Keratinocyte (primary cell): Measurements from ENCODE around the gene FMNL3. TPM values are rescaled to one million over a fixed set of nuclear protein-coding genes. Genes with fewer than 3 reads are reported as not detected.

ENCODE experiments used
- DNase-seq: peaks from one replicate; pipeline ENCODE4 v3.0.0-alpha.2; 2011; ENCODE audit warnings: low read depth, missing footprints, low spot score
- FAIRE-seq: peaks from 2 replicates; lab custom pipeline; 2011; peaks lifted over from hg19 to GRCh38; lab: Jason Lieb, UNC
- H2AFZ ChIP-seq: 2 replicates; pipeline ENCODE4 v1.6.0; 2012; ENCODE audit warnings: low read length, control low read depth, inconsistent platforms; ENCODE audit not compliant: control insufficient read depth
- H3K27ac ChIP-seq: 2 replicates; pipeline ENCODE4 v1.5.1; 2011; ENCODE audit warnings: low read length; ENCODE audit not compliant: control insufficient read depth, insufficient read depth
- H3K27me3 ChIP-seq: 3 replicates; pipeline ENCODE4 v1.6.0; 2011; ENCODE audit warnings: low read length; ENCODE audit not compliant: control insufficient read depth, insufficient read depth; ENCODE audit errors: extremely low read depth
- H3K36me3 ChIP-seq, 2 experiments: 2 replicates in 1 of 2; 3 replicates in 1 of 2; pipeline ENCODE4 v1.5.1; 2011; ENCODE audit warnings: low read length in 2 of 2, mild to moderate bottlenecking in 1 of 2; ENCODE audit not compliant: control insufficient read depth in 2 of 2, insufficient read depth in 2 of 2; ENCODE audit errors: extremely low read depth in 1 of 2
- H3K4me1 ChIP-seq: 3 replicates; pipeline ENCODE4 v1.5.1; 2011; ENCODE audit warnings: low read length; ENCODE audit not compliant: control insufficient read depth, insufficient read depth; ENCODE audit errors: extremely low read depth
- H3K4me2 ChIP-seq: 3 replicates; pipeline ENCODE4 v1.6.0; 2011; ENCODE audit warnings: low read depth, low read length; ENCODE audit not compliant: control insufficient read depth, insufficient read depth; ENCODE audit errors: extremely low read depth
- H3K4me3 ChIP-seq, 3 experiments: fragments of 200-600 bp in 1 of 3; sonication (generic) in 1 of 3; 2 replicates in 2 of 3; 3 replicates in 1 of 3; pipeline ENCODE4 v1.5.1; 2011 to 2016; ENCODE audit warnings: low read length in 3 of 3, mild to moderate bottlenecking in 3 of 3, control low read depth in 2 of 3, inconsistent platforms in 1 of 3, low read depth in 1 of 3, mixed read lengths in 1 of 3, mixed run types in 1 of 3, moderate library complexity in 1 of 3; ENCODE audit not compliant: control insufficient read depth in 2 of 3, insufficient read depth in 2 of 3; ENCODE audit errors: extremely low read depth in 1 of 3
- H3K79me2 ChIP-seq: 2 replicates; pipeline ENCODE4 v1.6.0; 2012; ENCODE audit warnings: low read length; ENCODE audit not compliant: control insufficient read depth, insufficient read depth
- H3K9ac ChIP-seq: 3 replicates; pipeline ENCODE4 v1.6.0; 2011; ENCODE audit warnings: low read length; ENCODE audit not compliant: control insufficient read depth, insufficient read depth; ENCODE audit errors: extremely low read depth
- H3K9me1 ChIP-seq: 3 replicates; pipeline ENCODE4 v1.6.0; 2011; ENCODE audit warnings: low read length; ENCODE audit not compliant: control insufficient read depth, insufficient read depth; ENCODE audit errors: extremely low read depth
- H3K9me3 ChIP-seq: 2 replicates; pipeline ENCODE4 v1.5.1; 2012; ENCODE audit warnings: low read depth, low read length; ENCODE audit not compliant: control insufficient read depth
- H4K20me1 ChIP-seq: 3 replicates; pipeline ENCODE4 v1.6.0; 2011; ENCODE audit warnings: low read length; ENCODE audit not compliant: control insufficient read depth, insufficient read depth; ENCODE audit errors: extremely low read depth
- EZH2 ChIP-seq: IDR thresholded peaks from one replicate; pipeline ENCODE4 v1.6.1; 2012; ENCODE audit warnings: inconsistent platforms, mild to moderate bottlenecking, low read length, moderate library complexity
- dilution Hi-C: fragments of 300-500 bp; cut with MboI; formaldehyde crosslinking; loops from one replicate; pipeline ENCODE4 v1.7.0; 2020; ENCODE audit warnings: low sequenced_read_pairs; ENCODE audit not compliant: extremely low pct_ligation_motif_present
- polyA plus RNA-seq, 5 experiments: library from polyadenylated mRNA; depleted of rRNA in 3 of 5; stranded (reverse) in 3 of 5; stranded (forward) in 1 of 5; unstranded in 1 of 5; fragments of >200 nt; gene quantifications; 1 replicate in 1 of 5; 2 replicates in 3 of 5; 3 replicates in 1 of 5; pipeline versions ENCODE4 v1.2.1 to v1.2.3, GENCODE V29; 2011 to 2012; ENCODE audit warnings: missing spikeins in 2 of 5, low read depth in 1 of 5, low replicate concordance in 1 of 5
- TF ChIP-seq, protein P1 (sequence below), 3 experiments: IDR thresholded peaks in 1 of 3; conservative IDR thresholded peaks in 1 of 3; optimal IDR thresholded peaks in 1 of 3; 2 replicates in 2 of 3; 3 replicates in 1 of 3; pipeline versions ENCODE3 to v1.5.1; 2011; ENCODE audit warnings: low read length in 3 of 3, mild to moderate bottlenecking in 3 of 3, moderate library complexity in 2 of 3, control low read depth in 1 of 3, inconsistent platforms in 1 of 3; ENCODE audit not compliant: insufficient read depth in 2 of 3; ENCODE audit errors: extremely low read depth in 1 of 3

Gene FMNL3
- polyA plus RNA-seq, 1 donor (not counting 4 experiments of a cell fraction or from before 2014, with no cell fraction given), result 1.1 TPM

DNA sequence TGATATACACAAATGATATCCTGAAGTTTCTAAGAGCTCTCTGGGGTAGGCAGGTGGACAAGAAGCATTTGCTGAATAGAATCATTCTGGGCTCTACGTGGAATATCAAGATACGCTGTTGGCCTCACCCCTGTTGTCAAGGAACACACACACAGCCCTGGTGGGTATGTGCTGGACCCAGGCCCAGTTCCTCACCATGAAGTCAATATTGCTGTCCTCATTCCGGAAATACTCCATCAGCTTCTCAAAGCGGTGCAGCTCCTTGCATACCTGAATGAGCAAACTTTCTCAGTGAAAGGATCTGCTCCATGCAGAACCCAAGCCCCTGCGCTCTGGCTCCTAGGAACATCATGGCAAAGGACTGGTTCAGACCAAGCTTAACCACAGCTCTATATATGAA lies 52.5 kb downstream of the FMNL3 start:
- H3K9me3 ChIP-seq, result no peaks in the 10 kb centered on the region

DNA sequence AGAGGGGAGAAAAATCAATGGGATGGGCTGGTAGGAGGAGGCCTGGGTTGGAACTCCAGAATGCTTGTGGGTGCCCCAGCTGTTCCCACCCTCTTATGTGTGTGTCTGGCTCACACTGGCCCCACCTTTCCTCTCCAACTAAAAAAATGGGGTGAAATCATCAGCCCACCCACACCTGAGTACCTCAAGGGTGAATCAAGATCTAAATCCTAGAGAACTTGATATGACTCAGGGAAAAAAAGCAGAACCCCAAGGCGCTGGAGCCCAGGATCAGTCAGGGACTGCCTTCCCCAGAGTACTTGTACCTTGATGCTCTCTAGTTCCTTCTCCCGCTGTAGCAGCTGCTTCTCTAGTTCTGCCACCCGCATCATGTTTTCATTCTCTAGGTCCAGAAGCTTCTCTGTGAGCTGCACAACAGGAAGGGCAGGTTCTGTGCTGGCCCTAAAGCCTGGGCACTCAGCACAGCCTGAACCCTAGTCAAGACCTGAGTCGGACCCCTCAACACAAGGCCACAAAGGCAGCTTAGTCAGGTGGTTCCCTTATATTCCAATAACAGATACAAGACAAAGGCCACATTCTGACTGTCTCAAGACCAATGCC lies 54.2 kb downstream of the FMNL3 start:
- no peak for FAIRE-seq
- dilution Hi-C loops, result no loop called here
- Histone ChIP-seq H3K27ac (no peak overlapping the region), H3K9ac (no peak overlapping the region), H3K27me3 (no peaks in the 10 kb centered on the region), H3K4me2 (no peak overlapping the region), H2AFZ (no peak overlapping the region), H3K4me1 (no peaks in the 10 kb centered on the region), H3K36me3 (no peaks in the 10 kb centered on the region), H4K20me1 (no peaks in the 10 kb centered on the region), H3K79me2 (no peaks in the 10 kb centered on the region), H3K9me1 (no peaks in the 10 kb centered on the region), H3K4me3 (no peak overlapping the region), H3K9me3 (no peaks in the 10 kb centered on the region)
- TF ChIP-seq, protein P1, sequence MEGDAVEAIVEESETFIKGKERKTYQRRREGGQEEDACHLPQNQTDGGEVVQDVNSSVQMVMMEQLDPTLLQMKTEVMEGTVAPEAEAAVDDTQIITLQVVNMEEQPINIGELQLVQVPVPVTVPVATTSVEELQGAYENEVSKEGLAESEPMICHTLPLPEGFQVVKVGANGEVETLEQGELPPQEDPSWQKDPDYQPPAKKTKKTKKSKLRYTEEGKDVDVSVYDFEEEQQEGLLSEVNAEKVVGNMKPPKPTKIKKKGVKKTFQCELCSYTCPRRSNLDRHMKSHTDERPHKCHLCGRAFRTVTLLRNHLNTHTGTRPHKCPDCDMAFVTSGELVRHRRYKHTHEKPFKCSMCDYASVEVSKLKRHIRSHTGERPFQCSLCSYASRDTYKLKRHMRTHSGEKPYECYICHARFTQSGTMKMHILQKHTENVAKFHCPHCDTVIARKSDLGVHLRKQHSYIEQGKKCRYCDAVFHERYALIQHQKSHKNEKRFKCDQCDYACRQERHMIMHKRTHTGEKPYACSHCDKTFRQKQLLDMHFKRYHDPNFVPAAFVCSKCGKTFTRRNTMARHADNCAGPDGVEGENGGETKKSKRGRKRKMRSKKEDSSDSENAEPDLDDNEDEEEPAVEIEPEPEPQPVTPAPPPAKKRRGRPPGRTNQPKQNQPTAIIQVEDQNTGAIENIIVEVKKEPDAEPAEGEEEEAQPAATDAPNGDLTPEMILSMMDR (optimal IDR thresholded peaks at IDR 0.05 in 1 of 3, IDR thresholded peaks at IDR 0.05 in 1 of 3, conservative IDR thresholded peaks at IDR 0.05 in 1 of 3; ENCODE audit: extremely low read depth in 1 of 3, insufficient read depth in 2 of 3, low read length in 3 of 3), result no peak
- no peak for TF ChIP-seq EZH2
- no peak for DNase-seq

More for the DNA sequence above, 52.5 kb downstream of the FMNL3 start:
- Histone ChIP-seq H2AFZ (no peak overlapping the region), H3K27me3 (no peaks in the 10 kb centered on the region), H3K79me2 (no peaks in the 10 kb centered on the region), H3K4me1 (no peaks in the 10 kb centered on the region), H3K4me3 (no peak overlapping the region), H3K27ac (no peak overlapping the region), H4K20me1 (no peaks in the 10 kb centered on the region), H3K36me3 (no peaks in the 10 kb centered on the region), H3K4me2 (no peak overlapping the region), H3K9me1 (no peaks in the 10 kb centered on the region), H3K9ac (no peak overlapping the region)
- TF ChIP-seq, protein P1 (optimal IDR thresholded peaks at IDR 0.05 in 1 of 3, IDR thresholded peaks at IDR 0.05 in 1 of 3, conservative IDR thresholded peaks at IDR 0.05 in 1 of 3; ENCODE audit: extremely low read depth in 1 of 3, insufficient read depth in 2 of 3, low read length in 3 of 3), result no peak
- no peak for TF ChIP-seq EZH2
- no peak for DNase-seq
- no peak for FAIRE-seq
- dilution Hi-C loops, result no loop called here
